Endodermal cell (in vitro differentiated cells): ENCODE data around the gene STX8. TPM values are rescaled to one million over a fixed set of nuclear protein-coding genes. Genes with fewer than 3 reads are reported as not detected.
"Not testable (repeated sequence)": the region's sequence is repeated elsewhere in the genome, so short reads cannot be mapped to it uniquely, and the experiment has no call there.

Experiments used
- DNase-seq: peaks from one replicate; pipeline ENCODE4 v3.0.0-alpha.2; 2017
- H3K27ac ChIP-seq: 2 replicates; pipeline ENCODE4 v1.5.1; 2013; ENCODE audit warnings: mild to moderate bottlenecking, low read depth, low read length, moderate library complexity
- H3K27me3 ChIP-seq: 2 replicates; pipeline ENCODE4 v1.6.1; 2013; ENCODE audit warnings: mild to moderate bottlenecking, low read length, moderate library complexity; ENCODE audit not compliant: insufficient read depth, control insufficient read depth, poor library complexity, severe bottlenecking
- H3K36me3 ChIP-seq: 2 replicates; pipeline ENCODE4 v1.7.0; 2013; ENCODE audit warnings: mild to moderate bottlenecking, low read length, moderate library complexity; ENCODE audit not compliant: control insufficient read depth, insufficient read depth
- H3K4me1 ChIP-seq: one replicate; pipeline ENCODE4 v1.7.0; 2013; ENCODE audit warnings: low read length; ENCODE audit not compliant: control insufficient read depth, insufficient read depth
- H3K4me3 ChIP-seq: 2 replicates; pipeline ENCODE4 v1.5.1; 2013; ENCODE audit warnings: mild to moderate bottlenecking, low read length, moderate library complexity
- H3K9ac ChIP-seq: 2 replicates; pipeline ENCODE4 v1.6.1; 2013; ENCODE audit warnings: mild to moderate bottlenecking, low read length, moderate library complexity; ENCODE audit not compliant: poor library complexity, severe bottlenecking; ENCODE audit errors: extremely low read depth
- H3K9me3 ChIP-seq: 2 replicates; pipeline ENCODE4 v1.6.1; 2013; ENCODE audit warnings: mild to moderate bottlenecking, low read length, moderate library complexity; ENCODE audit not compliant: control insufficient read depth
- H3K27ac Mint-ChIP-seq: 2 replicates; pipeline ENCODE4 v1.8.0; 2020; ENCODE audit warnings: mixed read lengths
- H3K27me3 Mint-ChIP-seq: 2 replicates; pipeline ENCODE4 v1.8.0; 2021; ENCODE audit warnings: mild to moderate bottlenecking, mixed read lengths; ENCODE audit not compliant: insufficient read depth
- H3K36me3 Mint-ChIP-seq: 2 replicates; pipeline ENCODE4 v1.8.0; 2020; ENCODE audit warnings: low read depth, mixed read lengths
- H3K4me1 Mint-ChIP-seq: 2 replicates; pipeline ENCODE4 v1.8.0; 2020; ENCODE audit warnings: mixed read lengths
- H3K4me3 Mint-ChIP-seq: 2 replicates; pipeline ENCODE4 v1.8.0; 2020; ENCODE audit warnings: mild to moderate bottlenecking, moderate library complexity, mixed read lengths
- H3K9me3 Mint-ChIP-seq: 2 replicates; pipeline ENCODE4 v1.8.0; 2020; ENCODE audit warnings: mild to moderate bottlenecking, mixed read lengths
- WGBS, 2 experiments: methylation state at CpG; one replicate each; pipeline versions ENCODE4 v1.1.5 to v1.1.7; 2013; ENCODE audit warnings: missing lambda C conversion rate in 2 of 2, mixed read lengths in 1 of 2; ENCODE audit not compliant: insufficient coverage in 1 of 2, insufficient read length in 1 of 2; 5-methylcytosine and 5-hydroxymethylcytosine counted together
- total RNA-seq, 2 donors: library from RNA; stranded (reverse); fragmentation: NEBNext Ultra II Directional in 1 of 2; extraction: Animal tissue kit (Norgen Biotek cat#: 25700) in 1 of 2; gene quantifications; 2 replicates in 1 of 2; 3 replicates in 1 of 2; pipeline ENCODE4 v1.2.1, GENCODE V29; 2021
- TF ChIP-seq, protein P1 (sequence below): fragments of 200-600 bp; sonication (generic); conservative IDR thresholded peaks from 2 replicates; pipeline ENCODE4 v1.5.0; 2021; ENCODE audit warnings: antibody characterized with exemption, mild to moderate bottlenecking

STX8 gene
- total RNA-seq, 2 donors from 2014 or later = 82.5 to 98.2 TPM

DNA sequence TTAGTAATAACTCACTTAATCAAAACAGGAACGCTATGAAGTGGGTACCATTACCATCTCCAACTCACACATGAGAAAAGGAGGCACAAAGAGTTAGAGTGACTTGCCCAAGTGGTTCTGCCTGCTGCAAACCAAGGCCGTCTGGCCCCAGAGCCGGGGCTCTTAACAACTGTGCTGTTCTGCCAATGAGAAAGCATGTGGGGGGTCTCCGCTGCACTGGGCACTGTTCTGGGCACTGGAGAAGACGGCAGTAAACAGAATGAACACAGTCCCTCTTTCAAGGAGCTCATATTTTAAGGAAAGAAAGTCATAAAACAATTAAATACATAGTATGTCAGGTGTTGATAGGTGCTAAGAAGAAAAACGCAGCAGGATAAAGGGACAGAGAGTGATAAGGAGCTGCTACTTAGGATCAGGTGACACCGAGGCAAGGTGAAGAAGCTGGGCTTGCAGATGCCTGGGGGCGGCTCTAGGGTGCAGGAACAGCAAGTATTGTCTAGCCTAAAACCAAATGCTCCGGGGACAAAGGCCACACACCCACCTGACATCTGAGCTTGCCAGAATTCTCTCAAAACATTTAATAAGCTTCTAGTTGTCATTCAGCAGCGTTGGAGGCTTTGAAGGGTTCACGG lies 6.5 kb downstream of the STX8 start:
- Mint-ChIP-seq H3K9me3 (peaks cover 2% of the 10 kb centered on the region), H3K36me3 (peaks cover 42% of the 10 kb centered on the region), H3K27ac (no peak overlapping the region), H3K27me3 (no peaks in the 10 kb centered on the region), H3K4me3 (no peak overlapping the region), H3K4me1 (peaks cover 7% of the 10 kb centered on the region)
- DNase-seq = peak; percentile 67
- Histone ChIP-seq H3K9me3 (peaks cover 7% of the 10 kb centered on the region), H3K36me3 (peaks cover 17% of the 10 kb centered on the region), H3K27ac (no peak overlapping the region), H3K4me3 (no peak overlapping the region), H3K27me3 (no peaks in the 10 kb centered on the region), H3K9ac (no peak overlapping the region), H3K4me1 (no peaks in the 10 kb centered on the region)
- TF ChIP-seq, protein P1, sequence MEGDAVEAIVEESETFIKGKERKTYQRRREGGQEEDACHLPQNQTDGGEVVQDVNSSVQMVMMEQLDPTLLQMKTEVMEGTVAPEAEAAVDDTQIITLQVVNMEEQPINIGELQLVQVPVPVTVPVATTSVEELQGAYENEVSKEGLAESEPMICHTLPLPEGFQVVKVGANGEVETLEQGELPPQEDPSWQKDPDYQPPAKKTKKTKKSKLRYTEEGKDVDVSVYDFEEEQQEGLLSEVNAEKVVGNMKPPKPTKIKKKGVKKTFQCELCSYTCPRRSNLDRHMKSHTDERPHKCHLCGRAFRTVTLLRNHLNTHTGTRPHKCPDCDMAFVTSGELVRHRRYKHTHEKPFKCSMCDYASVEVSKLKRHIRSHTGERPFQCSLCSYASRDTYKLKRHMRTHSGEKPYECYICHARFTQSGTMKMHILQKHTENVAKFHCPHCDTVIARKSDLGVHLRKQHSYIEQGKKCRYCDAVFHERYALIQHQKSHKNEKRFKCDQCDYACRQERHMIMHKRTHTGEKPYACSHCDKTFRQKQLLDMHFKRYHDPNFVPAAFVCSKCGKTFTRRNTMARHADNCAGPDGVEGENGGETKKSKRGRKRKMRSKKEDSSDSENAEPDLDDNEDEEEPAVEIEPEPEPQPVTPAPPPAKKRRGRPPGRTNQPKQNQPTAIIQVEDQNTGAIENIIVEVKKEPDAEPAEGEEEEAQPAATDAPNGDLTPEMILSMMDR = no peak
- 85 to 94% methylated on average over 5 to 11 of the region's 11 CpGs for WGBS, 2 experiments

- H3K4me3 ChIP-seq = no peak overlapping the region
- TF ChIP-seq, protein P1 = no peak
- Mint-ChIP-seq H3K36me3 (peaks cover 49% of the 10 kb centered on the region), H3K27ac (no peak overlapping the region), H3K4me3 (no peak overlapping the region), H3K9me3 (peaks cover 3% of the 10 kb centered on the region), H3K27me3 (no peaks in the 10 kb centered on the region), H3K4me1 (peaks cover 7% of the 10 kb centered on the region)
- no peak overlapping the region for H3K27ac ChIP-seq
- no peak for DNase-seq
- H3K36me3 ChIP-seq = peaks cover 17% of the 10 kb centered on the region
- no peaks in the 10 kb centered on the region for H3K4me1 ChIP-seq
- no peaks in the 10 kb centered on the region for H3K27me3 ChIP-seq
- peaks cover under 1% of the 10 kb centered on the region for H3K9me3 ChIP-seq
- H3K9ac ChIP-seq = no peak overlapping the region
Observed at GRCh38 chr17:9568004-9568403, 7.6 kb downstream of the STX8 start.

- 81 to 91% methylated on average over 3 to 5 of the region's 5 CpGs for WGBS, 2 experiments
- not testable (repeated sequence) for H3K4me3 ChIP-seq, H3K27me3 Mint-ChIP-seq, H3K4me1 ChIP-seq, H3K27ac ChIP-seq, DNase-seq, H3K9me3 Mint-ChIP-seq, H3K9me3 ChIP-seq, H3K27ac Mint-ChIP-seq, H3K4me1 Mint-ChIP-seq, H3K9ac ChIP-seq, H3K27me3 ChIP-seq, H3K4me3 Mint-ChIP-seq
- peaks cover 20% of the 10 kb centered on the region for H3K36me3 ChIP-seq
- peaks cover 55% of the 10 kb centered on the region for H3K36me3 Mint-ChIP-seq
Observed at GRCh38 chr17:9566739-9567138, 8.9 kb downstream of the STX8 start.

GRCh38 chr17:9566067-9566466 lies 9.6 kb downstream of the STX8 start:
- Histone ChIP-seq H3K36me3 (peaks cover 20% of the 10 kb centered on the region), H3K4me3 (no peak overlapping the region), H3K9me3 (no peaks in the 10 kb centered on the region), H3K27me3 (no peaks in the 10 kb centered on the region), H3K9ac (no peak overlapping the region), H3K27ac (no peak overlapping the region), H3K4me1 (no peaks in the 10 kb centered on the region)
- Mint-ChIP-seq H3K36me3 (peaks cover 55% of the 10 kb centered on the region), H3K27me3 (no peaks in the 10 kb centered on the region), H3K4me1 (peaks cover 7% of the 10 kb centered on the region), H3K27ac (no peak overlapping the region), H3K9me3 (peaks cover 3% of the 10 kb centered on the region), H3K4me3 (no peak overlapping the region)
- DNase-seq = no peak
- TF ChIP-seq, protein P1 = no peak
- 74 to 89% methylated on average over 5 to 7 of the region's 7 CpGs for WGBS, 2 experiments
